HepG2 (cell line): ENCODE measurements around the gene CAVIN3. TPM values are rescaled to one million over a fixed set of nuclear protein-coding genes. Genes with fewer than 3 reads are reported as not detected.

Source experiments
- ATAC-seq: fragments of 200-7000 bp; cut with Tn5 transposase; 3 replicates; pipeline ENCODE4 v1.9.1; 2020; ENCODE audit warnings: mild to moderate bottlenecking, moderate library complexity
- BruUV-seq: library from RNA; stranded (reverse); fragments of 400-500 nt; replicated peaks from 2 replicates; lab custom pipeline; 2021; lab: Mats Ljungman, UMichigan
- CTCF ChIA-PET: fragments of 300-600 bp; formaldehyde crosslinking; extraction: SDS; loops from one replicate; lab custom pipeline; 2021; ENCODE audit warnings: low total read pairs, inconsistent platforms, low intra/inter-chr PET ratio; lab: Yijun Ruan, JAX
- POLR2A ChIA-PET: fragments of 350-600 bp; sonication (Branson Sonifier 250); formaldehyde crosslinking; loops from one replicate; lab custom pipeline; 2020; ENCODE audit warnings: antibody characterized with exemption, inconsistent platforms; lab: Yijun Ruan, JAX
- DNase-seq: peaks from one replicate; pipeline ENCODE4 v3.0.0-alpha.2; 2015; ENCODE audit warnings: low spot score
- FAIRE-seq: peaks from 3 replicates; lab custom pipeline; 2011; peaks lifted over from hg19 to GRCh38; lab: Jason Lieb, UNC
- H2AFZ ChIP-seq: one replicate; pipeline ENCODE4 v1.6.1; 2011; ENCODE audit warnings: low read length, inconsistent platforms
- H3K27ac ChIP-seq: fragments of 300-600 bp; 3 replicates; pipeline ENCODE4 v1.8.0; 2011; ENCODE audit warnings: mixed run types, mild to moderate bottlenecking, mixed read lengths, low read length, inconsistent platforms; ENCODE audit not compliant: insufficient read depth; ENCODE audit errors: extremely low read length
- H3K27me3 ChIP-seq, 2 experiments: fragments of 200-600 bp in 1 of 2; 2 replicates in 1 of 2; 3 replicates in 1 of 2; pipeline versions ENCODE4 v1.6.0 to v1.8.0; 2011; ENCODE audit warnings: low read length in 2 of 2, mild to moderate bottlenecking in 2 of 2, moderate library complexity in 2 of 2, inconsistent platforms in 1 of 2; ENCODE audit not compliant: insufficient read depth in 2 of 2, control insufficient read depth in 1 of 2
- H3K36me3 ChIP-seq, 2 experiments: fragments of 200-600 bp in 1 of 2; replicated peaks in 1 of 2; 2 replicates in 1 of 2; 3 replicates in 1 of 2; pipeline versions ENCODE4 v1.5.1 to v1.8.0; 2011; ENCODE audit warnings: low read length in 2 of 2, inconsistent platforms in 1 of 2; ENCODE audit not compliant: insufficient read depth in 2 of 2, control insufficient read depth in 1 of 2
- H3K4me1 ChIP-seq: 2 replicates; pipeline ENCODE4 v1.5.1; 2012; ENCODE audit warnings: low read length, inconsistent platforms; ENCODE audit not compliant: insufficient read depth
- H3K4me2 ChIP-seq: 2 replicates; pipeline ENCODE4 v1.6.0; 2011; ENCODE audit warnings: low read depth, low read length, inconsistent platforms
- H3K4me3 ChIP-seq, 3 experiments: fragments of 200-600 bp in 1 of 3; sonication (generic), shearing (Covaris generic) in 1 of 3; replicated peaks in 1 of 3; 2 replicates each; pipeline ENCODE4 v1.5.1; 2011 to 2016; ENCODE audit warnings: low read length in 3 of 3, inconsistent platforms in 2 of 3, low read depth in 2 of 3, mild to moderate bottlenecking in 2 of 3, control low read depth in 1 of 3, mixed read lengths in 1 of 3; ENCODE audit not compliant: insufficient read depth in 1 of 3
- H3K79me2 ChIP-seq: one replicate; pipeline ENCODE4 v1.6.1; 2011; ENCODE audit warnings: low read length, inconsistent platforms; ENCODE audit not compliant: insufficient read depth
- H3K9ac ChIP-seq: 2 replicates; pipeline ENCODE4 v1.6.0; 2011; ENCODE audit warnings: mild to moderate bottlenecking, low read depth, low read length, inconsistent platforms; ENCODE audit not compliant: insufficient read depth
- H3K9me3 ChIP-seq: 2 replicates; pipeline ENCODE4 v1.5.1; 2012; ENCODE audit warnings: mild to moderate bottlenecking, low read length
- H4K20me1 ChIP-seq: 2 replicates; pipeline ENCODE4 v1.6.0; 2011; ENCODE audit warnings: inconsistent platforms, mild to moderate bottlenecking, low read length, moderate library complexity; ENCODE audit not compliant: insufficient read depth
- GATA4 ChIP-seq: sonication (generic); IDR thresholded peaks from 2 replicates; pipeline ENCODE4 v1.6.1; 2016; ENCODE audit warnings: antibody characterized with exemption, low read depth, borderline replicate concordance
- GZF1 ChIP-seq: sonication (generic); formaldehyde crosslinking; IDR thresholded peaks from 2 replicates; pipeline ENCODE4 v1.5.1; 2020; ENCODE audit warnings: mild to moderate bottlenecking, missing genetic modification reagents
- JUND ChIP-seq: sonication (generic); formaldehyde crosslinking; IDR thresholded peaks from 2 replicates; pipeline ENCODE4 v1.8.0; 2022; ENCODE audit warnings: mild to moderate bottlenecking, missing genetic modification reagents
- KAT7 ChIP-seq: IDR thresholded peaks from 2 replicates; pipeline ENCODE4 v1.6.1; 2018; ENCODE audit warnings: borderline replicate concordance, missing compliant biosample characterization
- MAFK ChIP-seq, 2 experiments: IDR thresholded peaks in 1 of 2; conservative IDR thresholded peaks in 1 of 2; 2 replicates each; pipeline ENCODE4 v1.6.1; 2011; ENCODE audit warnings: improper control_type of control experiment in 2 of 2, low read length in 2 of 2
- NONO ChIP-seq, 2 experiments: fragments of 450-650 bp in 1 of 2; sonication (generic) in 1 of 2; formaldehyde crosslinking in 1 of 2; IDR thresholded peaks in 1 of 2; conservative IDR thresholded peaks in 1 of 2; 2 replicates each; pipeline versions ENCODE4 v1.6.1 to v1.8.0; 2017 to 2022; ENCODE audit warnings: mild to moderate bottlenecking in 1 of 2, missing genetic modification reagents in 1 of 2, moderate library complexity in 1 of 2
- PLRG1 ChIP-seq: fragments of 450-650 bp; conservative IDR thresholded peaks from 2 replicates; pipeline ENCODE4 v1.6.1; 2016
- SOX5 ChIP-seq: IDR thresholded peaks from 2 replicates; pipeline ENCODE4 v1.6.1; 2016; ENCODE audit warnings: borderline replicate concordance
- STAG1 ChIP-seq: sonication (generic); formaldehyde crosslinking; IDR thresholded peaks from 2 replicates; pipeline ENCODE4 v1.4.0; 2020; ENCODE audit warnings: missing genetic modification reagents
- ZNF12 ChIP-seq: sonication (generic); formaldehyde crosslinking; IDR thresholded peaks from 2 replicates; pipeline ENCODE4 v1.5.0; 2020; ENCODE audit warnings: missing genetic modification reagents
- ZNF3 ChIP-seq: IDR thresholded peaks from 2 replicates; pipeline ENCODE4 v1.7.0; 2017; ENCODE audit warnings: inconsistent platforms
- ZNF609 ChIP-seq: sonication (generic); formaldehyde crosslinking; IDR thresholded peaks from 2 replicates; pipeline ENCODE4 v1.4.0; 2020; ENCODE audit warnings: mild to moderate bottlenecking, missing genetic modification reagents, borderline replicate concordance
- ZNF644 ChIP-seq: IDR thresholded peaks from 2 replicates; pipeline ENCODE4 v1.6.1; 2016; ENCODE audit warnings: low read depth
- WGBS: methylation state at CpG from one replicate; pipeline ENCODE4 v1.1.6; 2017; ENCODE audit warnings: low lambda C conversion rate; 5-methylcytosine and 5-hydroxymethylcytosine counted together
- in situ Hi-C: cut with HindIII; loops from 2 replicates; pipeline ENCODE4 v1.10.0; 2017; ENCODE audit warnings: low pct_unique_long_range_greater_than_20kb; ENCODE audit not compliant: extremely low pct_ligation_motif_present
- intact Hi-C: fragments of 100-400 bp; cut with micrococcal nuclease; formaldehyde crosslinking; loops from one replicate; pipeline ENCODE4 v1.10.0; 2022; ENCODE audit not compliant: unreplicated experiment
- polyA plus RNA-seq, 8 experiments: library from polyadenylated mRNA; depleted of rRNA in 3 of 8; stranded (reverse) in 7 of 8; unstranded in 1 of 8; fragments of >200 nt; fragmentation: Illumina TruSeq in 4 of 8; extraction: Trizol in 4 of 8; gene quantifications; 2 replicates each; pipeline versions ENCODE4 v1.2.1 to v1.2.3, GENCODE V29; 2011 to 2016; ENCODE audit warnings: low read depth in 4 of 8, missing spikeins in 1 of 8, mixed read lengths in 1 of 8; ENCODE audit not compliant: insufficient read depth in 1 of 8
- total RNA-seq, 5 experiments: library from RNA; depleted of rRNA; stranded (reverse); fragments of >200 nt; fragmentation: Illumina TruSeq; extraction: Trizol; gene quantifications; 2 replicates each; pipeline ENCODE4 v1.2.3, GENCODE V29; 2016; ENCODE audit warnings: low read depth in 1 of 5
- TF ChIP-seq, protein P1 (sequence below), 2 experiments: fragments of 450-650 bp in 1 of 2; sonication (generic) in 1 of 2; formaldehyde crosslinking; IDR thresholded peaks; 2 replicates each; pipeline versions ENCODE4 v1.5.0 to v1.8.0; 2020 to 2022; ENCODE audit warnings: mild to moderate bottlenecking in 1 of 2, missing genetic modification reagents in 1 of 2

Gene CAVIN3
- total and polyA plus RNA-seq, 2 of the 13 experiments (the other 11 are each of a cell fraction or from before 2014, with no cell fraction given): not detected

DNA sequence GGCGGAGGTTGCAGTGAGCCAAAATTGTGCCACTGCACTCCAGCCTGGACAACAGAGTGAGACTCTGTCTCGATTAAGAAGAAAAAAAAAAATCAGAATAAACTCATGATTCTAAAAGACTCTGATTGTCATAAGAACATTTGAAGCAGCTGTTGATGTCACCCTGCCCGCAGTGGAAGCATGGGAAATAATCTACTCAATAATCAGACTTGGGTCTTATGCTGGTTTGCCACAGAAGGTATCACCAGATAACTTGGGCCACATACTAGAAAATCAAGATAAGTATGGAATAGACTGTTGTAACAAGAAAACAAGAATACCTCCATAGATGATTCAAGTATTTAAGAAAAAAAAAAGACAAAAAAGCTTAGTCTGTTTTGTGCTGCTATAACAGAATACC is 8.2 kb downstream of the CAVIN3 start:
- H3K79me2 ChIP-seq: no peaks in the 10 kb centered on the region
- no peaks in the 10 kb centered on the region for H4K20me1 ChIP-seq
- TF ChIP-seq GATA4 (no peak), PLRG1 (no peak), NONO (IDR thresholded peaks at IDR 0.05) (no peak), NONO (CRISPR knock-in tag; conservative IDR thresholded peaks at IDR 0.05) (no peak), JUND (CRISPR knock-in tag) (no peak), GZF1 (CRISPR knock-in tag) (no peak)
- TF ChIP-seq, protein P1, sequence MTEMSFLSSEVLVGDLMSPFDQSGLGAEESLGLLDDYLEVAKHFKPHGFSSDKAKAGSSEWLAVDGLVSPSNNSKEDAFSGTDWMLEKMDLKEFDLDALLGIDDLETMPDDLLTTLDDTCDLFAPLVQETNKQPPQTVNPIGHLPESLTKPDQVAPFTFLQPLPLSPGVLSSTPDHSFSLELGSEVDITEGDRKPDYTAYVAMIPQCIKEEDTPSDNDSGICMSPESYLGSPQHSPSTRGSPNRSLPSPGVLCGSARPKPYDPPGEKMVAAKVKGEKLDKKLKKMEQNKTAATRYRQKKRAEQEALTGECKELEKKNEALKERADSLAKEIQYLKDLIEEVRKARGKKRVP (CRISPR knock-in tag; IDR thresholded peaks at IDR 0.05): no peak
- ChIA-PET POLR2A (no interaction called here), CTCF (no interaction called here)
- in situ Hi-C loops (loop anchor here (10.0 kb wide), 1 partner anchor 287 kb away; no protein-coding TSS in a partner anchor), intact Hi-C loops (no loop called here)
- H3K9ac ChIP-seq: no peak overlapping the region
- no peaks in the 10 kb centered on the region for H3K36me3 ChIP-seq
- peaks cover 0 to 19% of the 10 kb centered on the region in 2 experiments; a peak in 2 of 5 replicates for H3K27me3 ChIP-seq
- no peak overlapping the region for H3K4me3 ChIP-seq
- H3K4me2 ChIP-seq: no peak overlapping the region
- no peak for DNase-seq
- ATAC-seq: no peak
- no peaks in the 10 kb centered on the region for H3K4me1 ChIP-seq
- no peak overlapping the region for H2AFZ ChIP-seq
- 7% methylated on average over 3 of the region's 3 CpGs for WGBS
- BruUV-seq: no TSS peak
- FAIRE-seq: no peak
- H3K9me3 ChIP-seq: no peaks in the 10 kb centered on the region
- H3K27ac ChIP-seq: no peak overlapping the region

- no peaks in the 10 kb centered on the region for H3K9me3 ChIP-seq
- H3K79me2 ChIP-seq: no peaks in the 10 kb centered on the region
- BruUV-seq: no TSS peak
- H3K4me3 ChIP-seq: no peak overlapping the region
- ChIA-PET POLR2A (no interaction called here), CTCF (no interaction called here)
- H3K9ac ChIP-seq: no peak overlapping the region
- peaks cover 0 to 11% of the 10 kb centered on the region in 2 experiments; a peak in 2 of 5 replicates for H3K27me3 ChIP-seq
- H3K36me3 ChIP-seq: no peaks in the 10 kb centered on the region
- ATAC-seq (no peak), DNase-seq (no peak), FAIRE-seq (no peak)
- H2AFZ ChIP-seq: no peak overlapping the region
- in situ Hi-C loops (no loop called here), intact Hi-C loops (no loop called here)
- no peak overlapping the region for H3K4me2 ChIP-seq
- H3K27ac ChIP-seq: no peak overlapping the region
- no peaks in the 10 kb centered on the region for H4K20me1 ChIP-seq
- H3K4me1 ChIP-seq: no peaks in the 10 kb centered on the region
- TF ChIP-seq ZNF609 (CRISPR knock-in tag): no peak
- no peak for TF ChIP-seq STAG1 (CRISPR knock-in tag)
- TF ChIP-seq ZNF3 (CRISPR knock-in tag): no peak
- TF ChIP-seq KAT7 (CRISPR knock-in tag): no peak
- no peak for TF ChIP-seq SOX5 (CRISPR knock-in tag)
- TF ChIP-seq ZNF12 (CRISPR knock-in tag): no peak
- TF ChIP-seq ZNF644: no peak
- no peak for TF ChIP-seq MAFK (conservative IDR thresholded peaks at IDR 0.05 in 1 of 2, IDR thresholded peaks at IDR 0.05 in 1 of 2; ENCODE audit: low read length in 2 of 2)
- WGBS: 3% methylated on average over 8 of the region's 8 CpGs
These were observed 12.4 kb downstream of the CAVIN3 start for GRCh38 chr11:6307876-6308275.
